HL-60/S4 (cell line): Measurements from ENCODE around the gene TMEM91.
"Not testable (repeated sequence)": the region's sequence is repeated elsewhere in the genome, so short reads cannot be mapped to it uniquely, and the experiment has no call there.

Experiments
- in situ Hi-C: fragments of 300-500 bp; cut with MboI; formaldehyde crosslinking; loops from 2 replicates; pipeline ENCODE4 v1.14.3; 2022; ENCODE audit warnings: low sequenced_read_pairs

Gene TMEM91

DNA sequence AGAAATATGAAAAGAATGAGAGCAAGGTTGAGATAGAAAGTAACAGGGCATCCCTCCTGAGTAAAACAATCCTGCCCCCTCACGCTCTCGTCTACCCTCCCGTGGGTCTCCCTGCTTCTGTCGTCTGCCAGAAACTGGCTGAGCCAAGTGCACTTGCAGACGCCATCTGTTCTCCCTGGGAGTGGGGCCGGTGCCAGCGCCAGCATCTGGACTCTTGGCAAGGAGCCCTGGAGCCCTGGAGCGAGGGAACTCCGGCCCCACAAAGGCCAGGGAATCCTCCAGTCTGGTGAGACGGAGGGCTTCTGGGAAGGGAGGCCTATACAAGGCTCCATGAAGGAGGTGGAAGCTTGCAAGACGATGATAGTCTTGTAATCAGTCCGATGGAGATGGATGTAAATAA is 2.3 kb upstream of the TMEM91 start:
- in situ Hi-C loops = no loop called here

DNA sequence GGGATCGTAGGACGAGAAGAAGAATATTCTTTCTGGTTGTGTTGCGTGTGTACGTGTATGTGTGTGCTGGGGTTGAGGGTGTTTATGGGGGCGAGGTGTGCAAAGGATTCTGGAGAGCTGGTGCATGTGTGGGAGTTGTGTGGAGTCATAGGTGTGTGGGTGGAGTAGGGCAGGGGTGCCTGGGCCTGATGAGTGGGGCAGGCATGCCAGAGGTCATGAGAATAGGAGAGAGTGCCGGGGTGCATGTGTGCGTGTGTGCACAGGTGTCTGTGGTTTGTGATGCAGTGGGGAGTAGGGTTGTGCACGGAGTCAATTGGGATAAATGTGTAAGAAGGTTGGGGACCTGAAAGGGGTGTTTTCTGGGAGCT is 649 bp downstream of the TMEM91 start:
- in situ Hi-C loops = no loop called here

DNA sequence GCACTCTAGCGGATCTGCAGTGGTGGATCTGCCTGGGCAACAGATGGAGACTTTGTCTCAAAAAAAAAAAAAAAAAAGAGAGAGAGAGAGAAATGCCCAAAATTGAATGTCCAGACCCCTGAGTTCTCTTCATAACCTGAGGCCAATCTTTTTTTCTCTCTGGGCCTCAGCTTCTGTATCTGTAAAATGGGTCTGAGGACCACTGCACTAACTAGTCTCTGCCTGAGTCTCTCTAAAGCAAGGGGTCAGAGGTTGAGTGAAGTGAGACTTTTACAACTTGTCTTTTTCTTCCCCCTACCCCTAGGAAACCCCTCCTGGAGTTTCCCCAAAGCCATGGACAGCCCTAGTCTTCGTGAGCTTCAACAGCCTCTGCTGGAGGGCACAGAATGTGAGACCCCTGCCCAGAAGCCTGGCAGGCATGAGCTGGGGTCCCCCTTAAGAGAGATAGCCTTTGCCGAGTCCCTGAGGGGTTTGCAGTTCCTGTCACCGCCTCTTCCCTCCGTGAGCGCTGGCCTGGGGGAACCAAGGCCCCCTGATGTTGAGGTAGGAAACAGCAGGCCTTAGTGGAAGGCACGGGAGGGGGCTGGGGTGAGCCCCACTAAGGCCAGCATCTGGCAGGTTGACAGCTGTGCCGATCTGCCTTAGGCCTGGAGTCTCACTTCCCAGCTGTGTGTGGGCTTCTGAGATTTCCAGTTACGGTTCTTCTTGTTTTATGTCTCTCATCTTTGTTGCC is 1.8 kb downstream of the TMEM91 start:
- in situ Hi-C loops = no loop called here

DNA sequence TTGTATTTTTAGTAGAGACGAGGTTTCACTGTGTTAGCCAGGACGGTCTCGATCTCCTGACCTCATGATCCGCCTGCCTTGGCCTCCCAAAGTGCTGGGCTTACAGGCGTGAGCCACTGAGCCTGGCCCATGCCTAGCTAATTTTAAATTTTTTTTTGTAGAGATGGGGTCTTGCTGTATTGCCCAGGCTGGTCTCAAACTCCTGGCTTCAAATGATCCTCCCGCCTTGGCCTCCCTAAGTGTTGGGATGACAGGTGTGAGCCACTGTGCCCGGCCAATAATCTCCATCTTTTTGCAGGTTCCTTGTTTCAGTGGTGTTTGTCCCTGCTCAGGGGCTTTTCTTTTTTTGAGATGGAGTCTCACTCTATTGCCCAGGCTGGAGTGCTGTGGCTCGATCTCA is 5.2 kb downstream of the TMEM91 start:
- in situ Hi-C loops = not testable (repeated sequence)

DNA sequence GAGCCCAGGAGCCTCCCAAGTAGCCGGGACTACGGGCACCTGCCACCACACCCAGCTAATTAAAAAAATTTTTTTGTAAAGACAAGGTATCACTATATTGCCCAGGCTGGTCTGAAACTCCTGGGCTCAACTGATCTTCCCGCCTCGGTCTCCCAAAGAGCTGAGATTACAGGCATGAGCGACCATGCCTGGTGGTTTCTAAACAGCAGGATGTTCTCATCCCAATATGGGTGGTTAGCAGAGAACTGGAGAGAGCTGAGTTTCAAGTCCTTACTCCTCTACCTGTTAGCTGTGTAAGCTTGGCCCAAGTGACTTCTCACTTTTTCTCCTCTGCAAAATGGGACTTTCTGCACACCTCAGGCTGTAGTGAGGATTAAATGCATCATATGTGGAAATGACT is 8.0 kb downstream of the TMEM91 start:
- in situ Hi-C loops = no loop called here

DNA sequence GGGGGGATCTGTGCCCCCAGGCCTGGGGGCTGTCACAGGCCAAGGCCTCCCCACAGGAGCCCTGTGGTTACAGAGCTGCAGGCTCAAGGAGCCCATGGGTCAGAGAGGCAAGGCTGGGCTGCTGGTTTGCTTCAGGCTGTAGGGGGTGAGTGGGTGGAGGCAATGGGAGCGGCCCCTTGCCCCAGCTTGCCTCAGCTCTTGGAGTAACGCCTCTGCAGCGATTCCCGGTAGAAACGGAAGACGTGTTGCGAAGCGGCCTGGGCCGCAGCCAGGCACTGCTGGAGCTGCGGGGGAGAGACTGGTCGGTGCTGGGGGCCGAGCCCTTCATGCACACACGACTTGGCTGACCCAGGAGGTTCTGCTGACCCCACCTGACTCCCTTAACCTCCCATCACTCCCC is 10.1 kb downstream of the TMEM91 start:
- in situ Hi-C loops = no loop called here

DNA sequence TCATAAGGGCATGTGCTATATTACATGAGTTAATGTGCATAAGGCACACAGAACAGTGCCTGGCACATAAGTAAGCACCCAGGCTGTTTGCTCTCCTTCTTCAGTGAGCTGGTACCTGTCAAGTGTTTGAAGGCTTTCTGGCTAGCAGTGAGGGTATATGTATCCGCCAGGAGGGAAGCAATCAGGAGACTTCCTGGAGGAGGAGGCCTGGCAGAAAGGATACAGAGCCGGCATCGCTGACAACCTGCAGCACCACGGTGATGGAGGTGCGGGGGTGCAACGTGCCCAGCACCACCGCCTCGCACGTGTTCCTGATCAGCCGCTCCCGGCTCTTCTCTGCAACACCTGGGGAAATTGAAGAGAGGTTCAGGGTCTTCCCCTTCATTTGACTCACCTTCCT is 15.3 kb downstream of the TMEM91 start:
- in situ Hi-C loops = no loop called here

DNA sequence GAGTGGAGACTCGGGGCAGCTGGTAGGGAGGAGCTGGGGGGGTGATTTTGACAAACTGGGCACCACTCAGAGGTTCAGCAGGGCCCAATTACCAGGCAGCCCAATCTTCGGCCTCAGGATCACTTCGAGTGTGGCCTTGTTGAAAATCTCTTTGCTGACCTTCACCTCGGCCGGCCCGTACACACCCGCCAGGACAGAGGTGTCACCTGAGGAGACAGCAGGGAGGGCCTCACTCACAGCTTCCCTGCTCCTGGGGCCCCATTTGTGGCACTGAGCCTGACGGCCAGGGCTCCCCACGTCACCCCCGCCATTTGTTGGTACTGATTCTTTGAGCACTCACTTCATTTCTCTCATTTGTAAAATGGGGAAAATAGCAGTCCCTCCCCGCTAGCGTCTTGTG is 16.4 kb downstream of the TMEM91 start:
- in situ Hi-C loops = no loop called here

DNA sequence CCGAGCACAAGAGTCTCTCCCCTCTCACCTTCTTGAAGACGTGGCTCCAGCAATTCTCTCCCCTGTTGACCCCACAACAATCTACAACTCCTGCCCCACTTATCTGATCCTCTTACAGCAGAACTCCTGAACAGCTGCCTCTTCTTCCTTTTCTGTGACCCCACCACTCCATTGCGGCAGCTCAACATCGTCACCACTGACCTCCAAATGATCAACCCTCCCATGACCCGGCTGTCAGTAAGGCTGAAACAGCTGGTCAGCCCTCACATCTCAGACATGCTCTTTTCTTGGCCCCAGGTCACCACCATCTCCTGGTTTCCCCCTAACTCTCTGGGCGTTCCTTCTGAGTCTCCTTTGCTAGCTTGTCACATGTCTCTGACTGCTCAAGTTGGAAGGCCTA is 19.0 kb downstream of the TMEM91 start:
- in situ Hi-C loops = no loop called here

DNA sequence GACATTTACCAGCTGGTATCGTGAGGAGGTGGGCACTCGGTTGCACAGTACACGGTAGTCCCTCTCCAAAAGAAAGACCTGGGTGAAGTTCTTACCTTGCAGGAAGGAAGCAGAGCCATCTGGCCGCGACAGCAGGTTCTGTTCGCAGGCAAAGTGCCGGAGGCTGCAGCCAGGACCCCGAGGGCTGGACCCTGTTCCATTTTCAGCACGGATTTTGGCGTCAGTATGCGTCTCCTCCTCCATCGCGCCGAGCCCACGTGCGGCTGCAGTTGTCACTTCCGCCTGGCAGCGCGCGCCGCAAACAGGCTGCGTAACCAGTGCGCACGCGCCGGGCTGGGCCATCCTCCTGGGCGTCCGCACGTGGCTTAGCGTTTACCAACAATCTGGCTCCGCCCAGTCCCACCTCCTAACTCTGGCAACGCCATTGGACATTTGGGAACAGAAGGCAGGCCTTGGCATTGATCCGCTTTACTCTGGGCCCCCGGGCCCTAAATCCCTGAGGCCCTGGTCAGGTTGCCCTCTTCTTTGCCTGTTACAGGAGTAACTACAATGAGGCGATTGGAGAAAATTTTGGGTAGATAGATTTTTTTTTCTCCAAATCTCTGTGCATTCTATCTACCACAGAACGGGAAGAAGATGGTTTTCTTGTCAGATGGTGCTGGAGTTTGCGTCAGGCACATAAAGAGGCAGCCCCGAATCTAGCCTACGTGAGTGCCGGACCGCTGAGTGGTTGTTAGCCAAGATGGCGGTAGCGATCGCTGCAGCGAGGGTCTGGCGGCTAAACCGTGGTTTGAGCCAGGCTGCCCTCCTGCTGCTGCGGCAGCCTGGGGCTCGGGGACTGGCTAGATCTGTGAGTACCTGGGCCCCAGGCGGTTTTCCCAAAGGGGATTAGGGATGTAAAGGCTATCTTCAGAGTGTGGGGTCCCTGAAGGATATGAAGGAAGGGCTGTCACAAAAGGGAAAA is 21.0 kb downstream of the TMEM91 start, which contains the start of the genes BCKDHA and EXOSC5:
TSS of gene BCKDHA (plus strand) at position 733 of the 964 bp plus-strand sequence. CDS start at position 743, 10 bp downstream.
TSS of gene EXOSC5 (minus strand) at position 274 of the 964 bp plus-strand sequence. CDS start at position 243, 31 bp downstream.
- in situ Hi-C loops = no loop called here

DNA sequence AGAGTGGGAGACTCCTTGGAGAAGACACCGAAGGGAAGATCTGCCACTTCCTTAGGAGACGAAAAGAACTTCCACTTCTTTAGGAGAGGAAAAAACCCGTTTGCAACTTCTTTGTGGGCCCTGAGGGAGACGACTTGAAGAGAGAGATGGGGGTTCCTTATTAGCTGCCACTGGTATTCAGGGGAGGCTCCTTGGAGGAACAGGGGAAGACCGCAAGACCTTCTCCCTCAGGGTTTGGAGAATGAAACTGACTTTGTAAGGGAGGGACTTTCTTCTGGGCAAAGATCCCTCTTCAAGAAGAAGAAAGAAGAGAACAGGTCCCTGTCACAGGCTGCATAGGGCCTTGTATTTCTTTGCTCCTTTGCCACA is 21.7 kb downstream of the TMEM91 start:
- in situ Hi-C loops = no loop called here

DNA sequence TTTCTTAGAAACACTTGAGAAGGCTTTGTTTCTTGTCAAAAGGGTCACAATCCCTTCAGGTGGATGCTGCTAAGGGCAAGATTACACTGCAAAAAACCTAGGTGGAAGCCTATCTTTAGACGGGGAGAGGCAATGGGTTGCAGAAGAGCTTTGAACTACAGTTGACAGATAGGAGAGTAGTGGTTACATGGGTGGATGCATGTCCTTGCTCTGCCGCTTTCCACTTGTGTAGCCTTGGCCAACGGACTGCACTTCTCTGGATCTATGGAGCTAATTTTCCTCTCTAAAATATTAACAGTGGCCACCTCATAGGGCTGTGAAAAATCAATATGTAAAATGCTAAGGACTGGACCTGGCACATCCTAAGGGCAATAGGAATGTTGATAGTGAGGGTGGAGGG is 22.3 kb downstream of the TMEM91 start:
- in situ Hi-C loops = no loop called here

DNA sequence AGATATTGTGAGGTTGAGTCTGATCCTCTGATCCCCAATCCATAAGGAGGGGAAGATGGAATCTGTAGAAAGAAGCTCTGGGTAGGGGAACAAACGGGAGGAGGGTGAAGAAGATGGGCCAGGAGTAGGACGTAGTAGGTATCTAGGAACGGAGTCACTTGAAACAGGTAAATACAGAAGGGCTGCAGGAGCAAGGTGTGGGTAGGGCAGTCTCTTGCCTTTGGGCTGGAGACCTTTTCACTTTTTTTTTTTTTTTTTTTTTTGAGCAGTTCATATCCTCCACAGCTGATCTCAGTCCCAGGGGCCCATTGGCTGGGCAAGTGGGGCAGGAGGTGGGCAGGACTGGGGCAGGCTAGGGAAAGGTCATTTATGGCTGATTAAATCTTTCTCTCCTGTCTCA is 22.8 kb downstream of the TMEM91 start:
- in situ Hi-C loops = no loop called here

DNA sequence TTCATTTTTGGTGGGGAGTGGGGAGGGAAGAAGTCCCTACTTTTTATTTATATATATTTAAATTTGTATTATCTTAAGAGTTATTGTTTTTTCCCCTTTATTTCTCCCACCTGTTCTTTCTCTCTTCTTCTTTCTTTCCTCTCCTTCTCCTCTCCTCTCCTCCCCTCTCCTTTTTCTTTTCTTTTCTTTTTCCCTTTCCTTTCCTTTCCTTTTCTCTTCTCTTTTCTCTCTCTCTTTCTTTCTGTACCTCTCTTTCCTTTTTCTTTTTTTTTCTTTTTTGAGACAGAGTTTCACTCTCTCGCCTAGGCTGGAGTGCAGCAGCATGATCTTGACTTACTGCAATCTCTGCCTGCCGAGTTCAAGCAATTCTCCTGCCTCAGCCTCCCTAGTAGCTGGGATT is 23.2 kb downstream of the TMEM91 start:
- in situ Hi-C loops = no loop called here

DNA sequence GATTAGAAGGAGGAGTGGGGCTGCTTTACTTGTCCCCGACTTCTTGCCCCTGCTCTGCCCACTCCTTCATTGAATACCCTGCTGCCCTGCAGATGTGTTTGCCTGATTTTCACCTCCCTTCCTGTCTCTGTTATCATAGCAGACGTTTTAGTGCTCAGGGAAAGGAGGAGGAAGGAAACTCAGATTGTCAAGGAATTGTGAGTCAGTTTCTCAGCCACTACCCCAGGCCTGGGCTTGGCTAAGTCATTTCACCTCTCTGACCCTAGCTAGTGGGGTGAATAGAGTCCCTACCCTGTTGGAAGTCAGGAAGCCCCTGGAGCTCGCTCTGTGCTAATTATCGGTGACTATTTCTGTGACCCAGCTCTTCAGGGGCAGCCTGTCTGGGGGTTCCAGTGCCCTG is 25.1 kb downstream of the TMEM91 start:
- in situ Hi-C loops = no loop called here

DNA sequence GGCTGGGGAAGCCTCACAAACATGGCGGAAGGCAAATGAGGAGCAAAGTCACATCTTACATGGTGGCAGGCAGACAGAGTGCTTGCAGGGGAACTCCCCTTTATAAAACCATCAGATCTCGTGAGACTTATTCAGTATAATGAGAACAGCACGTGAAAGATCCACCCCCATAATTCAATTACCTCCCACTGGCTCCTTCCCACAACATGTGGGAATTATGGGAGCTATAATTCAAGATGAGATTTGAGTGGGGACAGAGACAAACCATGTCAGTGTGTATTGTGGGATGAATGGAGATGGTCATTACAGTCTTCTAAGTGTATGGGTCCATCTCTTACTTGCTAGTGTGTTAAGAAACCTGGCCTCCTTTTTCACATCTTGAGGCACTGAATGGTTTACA is 25.7 kb downstream of the TMEM91 start:
- in situ Hi-C loops = no loop called here

DNA sequence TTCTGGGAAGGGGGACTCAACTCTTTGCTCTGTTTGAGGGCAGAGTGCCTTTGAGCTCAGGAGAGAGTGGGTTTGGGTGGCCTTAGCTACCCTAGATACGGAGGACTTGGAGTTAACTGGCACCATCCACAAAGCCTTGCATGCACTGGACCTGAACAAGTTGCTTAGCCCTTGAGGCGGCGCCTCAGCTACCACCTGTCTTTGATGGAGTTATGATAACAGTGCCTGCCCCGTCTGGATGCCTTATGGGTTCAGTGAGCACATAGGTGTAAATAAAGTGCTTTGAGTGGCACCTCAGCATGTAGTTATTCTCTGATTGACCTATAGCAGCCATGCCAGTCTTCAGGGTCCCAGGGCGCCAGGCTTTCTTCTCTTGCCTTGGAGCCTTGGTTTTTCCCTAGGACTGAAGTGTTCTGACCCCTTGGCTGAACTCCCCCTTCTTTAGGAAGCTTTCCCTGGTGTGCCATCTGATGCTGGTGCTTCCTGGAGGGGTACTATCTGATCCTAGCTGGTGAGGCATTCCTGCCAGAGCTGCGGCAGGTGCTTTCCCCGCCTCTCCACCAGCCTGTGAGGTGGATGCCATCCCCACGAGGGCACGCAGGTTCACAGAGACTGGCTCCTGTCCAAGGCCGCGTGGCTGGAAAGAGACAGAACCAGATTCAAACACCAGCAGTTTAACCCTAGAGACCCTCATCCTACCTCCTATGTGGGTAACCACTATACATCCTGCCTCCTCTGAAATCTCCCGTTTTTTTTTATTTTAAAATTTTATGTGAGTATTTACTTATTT is 27.0 kb downstream of the TMEM91 start:
- in situ Hi-C loops = no loop called here

DNA sequence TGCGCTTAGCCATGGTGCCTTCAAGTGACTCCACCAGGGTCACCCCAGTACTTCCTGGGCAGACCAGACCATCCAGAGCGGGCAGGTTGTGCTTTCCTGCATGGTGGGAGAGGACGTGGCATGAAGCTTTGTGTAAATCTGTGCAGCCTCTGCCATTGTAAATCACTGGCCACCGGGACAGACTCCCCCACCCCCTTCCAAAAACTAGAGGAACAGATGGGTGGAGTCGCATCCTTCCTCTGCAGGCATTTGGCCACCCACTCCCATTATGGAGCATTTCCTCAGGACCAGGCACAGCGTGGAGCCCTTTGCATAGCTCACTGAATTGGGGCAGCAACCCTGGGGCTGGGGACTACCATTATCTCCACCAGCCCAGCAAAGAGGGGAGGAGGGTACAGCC is 29.4 kb downstream of the TMEM91 start:
- in situ Hi-C loops = no loop called here

DNA sequence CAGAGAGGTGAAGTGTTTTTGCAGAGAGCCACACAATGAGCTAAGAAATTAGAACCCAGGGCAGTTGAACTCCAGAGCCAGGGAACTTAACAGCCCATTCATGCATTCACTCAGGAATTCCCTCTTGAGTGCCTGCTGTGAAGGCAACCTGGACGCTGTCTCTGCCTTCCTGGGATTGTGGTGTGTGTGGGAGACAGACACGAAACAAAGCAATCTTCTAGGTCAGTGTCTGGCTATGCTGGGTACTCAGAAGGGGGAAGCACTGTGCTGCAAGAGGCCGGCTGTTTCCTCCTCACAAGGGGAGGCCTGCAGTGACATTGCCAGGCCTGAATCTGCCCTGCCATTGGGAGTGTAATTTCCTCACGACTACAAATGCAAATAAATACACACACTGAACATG is 30.9 kb downstream of the TMEM91 start:
- in situ Hi-C loops = no loop called here

DNA sequence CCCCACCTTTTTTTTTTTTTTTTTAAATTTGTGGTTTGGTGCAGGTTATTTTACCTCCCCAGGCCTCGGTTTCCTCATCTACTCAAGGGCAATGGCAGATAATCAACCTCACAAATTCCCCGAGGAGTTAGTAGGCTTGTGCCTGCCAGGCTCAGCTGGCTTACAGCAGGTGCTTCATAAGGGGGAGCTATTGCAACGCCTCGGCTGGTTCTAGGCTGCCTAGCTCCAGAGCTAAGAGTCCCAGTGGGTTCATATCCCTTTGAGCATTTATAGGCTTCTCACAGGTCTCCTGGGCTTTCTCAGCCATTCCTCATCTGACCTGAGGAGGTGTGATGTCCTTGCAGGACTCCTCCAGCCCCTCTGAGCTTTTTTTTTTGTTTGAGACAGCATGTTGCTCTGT is 31.9 kb downstream of the TMEM91 start:
- in situ Hi-C loops = no loop called here

DNA sequence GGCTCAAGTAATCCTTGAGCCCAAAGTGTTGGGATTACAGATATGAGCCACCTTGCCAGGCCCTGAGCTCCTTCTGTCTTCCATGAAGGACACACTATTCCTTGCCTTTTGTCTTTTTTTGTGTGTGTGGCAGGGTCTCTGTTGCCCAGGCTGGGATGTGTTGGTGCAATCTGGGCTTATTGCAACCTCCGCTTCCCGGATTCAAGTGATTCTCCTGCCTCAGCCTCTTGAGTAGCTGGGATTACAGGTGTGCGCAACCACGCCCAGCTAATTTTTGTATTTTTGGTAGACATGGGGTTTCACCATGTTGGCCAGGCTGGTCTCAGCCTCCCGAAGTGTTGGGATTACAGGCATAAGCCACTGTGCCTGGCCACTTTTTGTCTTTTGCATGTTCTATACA is 32.5 kb downstream of the TMEM91 start:
- in situ Hi-C loops = not testable (repeated sequence)
